ENCODE data around the gene RGPD8.
"Not testable (repeated sequence)": the region's sequence is repeated elsewhere in the genome, so short reads cannot be mapped to it uniquely, and the experiment has no call there.

- not testable (repeated sequence) for TF ChIP-seq JUND (IDR thresholded peaks at IDR 0.05); GATA2 (CRISPR knock-in tag; IDR thresholded peaks at IDR 0.05); SMC3 (IDR thresholded peaks at IDR 0.05; ENCODE audit: low read depth, low read length); FOXJ3 (CRISPR knock-in tag; IDR thresholded peaks at IDR 0.05); TAF1 (IDR thresholded peaks at IDR 0.05; ENCODE audit: borderline replicate concordance, low read depth, low read length); RAD21 (IDR thresholded peaks at IDR 0.05; ENCODE audit: low read length); MXI1 (IDR thresholded peaks at IDR 0.05; ENCODE audit: low read depth, low read length); ELF1 (IDR thresholded peaks at IDR 0.05); POLR2AphosphoS5 (IDR thresholded peaks at IDR 0.05; ENCODE audit: low read depth, low read length); REST (IDR thresholded peaks at IDR 0.05; ENCODE audit: low read depth, low read length); EP300 (IDR thresholded peaks at IDR 0.05; ENCODE audit: borderline replicate concordance in 1 of 2, low read depth in 1 of 2, low read length in 1 of 2)
- TF ChIP-seq, protein P1, sequence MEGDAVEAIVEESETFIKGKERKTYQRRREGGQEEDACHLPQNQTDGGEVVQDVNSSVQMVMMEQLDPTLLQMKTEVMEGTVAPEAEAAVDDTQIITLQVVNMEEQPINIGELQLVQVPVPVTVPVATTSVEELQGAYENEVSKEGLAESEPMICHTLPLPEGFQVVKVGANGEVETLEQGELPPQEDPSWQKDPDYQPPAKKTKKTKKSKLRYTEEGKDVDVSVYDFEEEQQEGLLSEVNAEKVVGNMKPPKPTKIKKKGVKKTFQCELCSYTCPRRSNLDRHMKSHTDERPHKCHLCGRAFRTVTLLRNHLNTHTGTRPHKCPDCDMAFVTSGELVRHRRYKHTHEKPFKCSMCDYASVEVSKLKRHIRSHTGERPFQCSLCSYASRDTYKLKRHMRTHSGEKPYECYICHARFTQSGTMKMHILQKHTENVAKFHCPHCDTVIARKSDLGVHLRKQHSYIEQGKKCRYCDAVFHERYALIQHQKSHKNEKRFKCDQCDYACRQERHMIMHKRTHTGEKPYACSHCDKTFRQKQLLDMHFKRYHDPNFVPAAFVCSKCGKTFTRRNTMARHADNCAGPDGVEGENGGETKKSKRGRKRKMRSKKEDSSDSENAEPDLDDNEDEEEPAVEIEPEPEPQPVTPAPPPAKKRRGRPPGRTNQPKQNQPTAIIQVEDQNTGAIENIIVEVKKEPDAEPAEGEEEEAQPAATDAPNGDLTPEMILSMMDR (IDR thresholded peaks at IDR 0.05), result not testable (repeated sequence)
- TF ChIP-seq, protein P2, sequence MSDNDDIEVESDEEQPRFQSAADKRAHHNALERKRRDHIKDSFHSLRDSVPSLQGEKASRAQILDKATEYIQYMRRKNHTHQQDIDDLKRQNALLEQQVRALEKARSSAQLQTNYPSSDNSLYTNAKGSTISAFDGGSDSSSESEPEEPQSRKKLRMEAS (IDR thresholded peaks at IDR 0.05; ENCODE audit: low read depth), result not testable (repeated sequence)
Observed at GRCh38 chr2:112438603-112439261, 5.3 kb upstream of the RGPD8 start.
